ENCODE measurements around the gene BDKRB1.

BDKRB1 gene

GRCh38 chr14:96284008-96284407 is 28.0 kb downstream of the BDKRB1 start:
- DNase-seq: no peak

GRCh38 chr14:96284430-96284829 is 28.4 kb downstream of the BDKRB1 start:
- no peak for DNase-seq

DNA sequence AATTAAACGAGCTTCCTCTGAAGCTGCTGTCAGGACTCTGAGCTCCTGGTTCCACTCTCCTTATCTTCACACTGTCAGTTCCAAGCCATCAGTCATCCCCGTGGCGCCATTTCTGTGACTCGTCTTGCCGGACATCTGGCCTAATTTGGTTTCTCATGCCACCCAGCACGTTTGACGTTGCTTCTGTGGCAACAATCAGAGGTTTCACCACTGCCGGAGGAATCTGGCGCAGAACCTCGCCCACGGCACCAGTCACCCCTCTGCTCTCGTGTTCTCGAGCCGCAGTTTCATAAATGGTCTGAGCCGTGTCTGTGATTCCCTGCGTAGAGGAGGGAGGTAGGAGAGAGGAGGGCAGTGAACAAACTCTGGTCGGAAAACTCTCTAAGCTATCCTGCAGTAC is 29.7 kb downstream of the BDKRB1 start:
- no peak for DNase-seq

DNA sequence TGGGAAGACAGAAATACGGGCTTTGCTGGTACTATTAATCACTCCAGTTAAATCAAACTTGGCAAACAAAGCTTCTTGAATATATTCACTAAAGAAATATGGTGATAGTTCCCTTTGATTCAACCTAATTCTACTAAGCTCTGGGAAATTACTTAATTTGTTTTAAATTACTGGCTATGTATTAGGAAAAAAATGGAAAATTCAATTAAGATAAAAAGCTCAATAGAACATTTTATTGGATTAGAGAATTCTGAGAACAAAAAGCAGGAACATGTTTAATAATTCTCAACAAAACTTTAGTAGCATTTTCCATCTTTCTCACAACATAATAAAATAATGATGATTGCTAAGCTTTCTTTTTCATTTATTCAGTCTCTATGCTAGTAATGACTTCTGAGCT is 30.2 kb downstream of the BDKRB1 start:
- no peak for DNase-seq

DNA sequence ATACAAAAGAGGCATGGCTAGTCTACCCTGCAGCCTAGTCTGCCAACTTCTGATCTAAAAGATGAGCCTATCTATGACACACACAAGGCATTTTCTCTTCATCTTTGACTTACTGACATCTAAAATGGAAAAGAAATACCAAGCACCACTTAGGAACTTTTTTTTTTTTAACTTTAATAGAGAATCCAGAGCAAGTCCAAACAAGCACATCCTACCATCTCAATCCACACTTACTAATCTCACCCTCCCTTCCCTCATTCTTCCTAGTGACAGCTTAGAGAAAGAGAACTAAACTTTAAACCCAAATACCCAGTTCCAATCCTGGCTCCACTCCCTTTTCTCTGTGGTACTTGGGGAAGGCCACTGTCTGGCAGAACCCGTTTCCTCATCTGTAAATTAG is 31.8 kb downstream of the BDKRB1 start:
- no peak for DNase-seq

DNA sequence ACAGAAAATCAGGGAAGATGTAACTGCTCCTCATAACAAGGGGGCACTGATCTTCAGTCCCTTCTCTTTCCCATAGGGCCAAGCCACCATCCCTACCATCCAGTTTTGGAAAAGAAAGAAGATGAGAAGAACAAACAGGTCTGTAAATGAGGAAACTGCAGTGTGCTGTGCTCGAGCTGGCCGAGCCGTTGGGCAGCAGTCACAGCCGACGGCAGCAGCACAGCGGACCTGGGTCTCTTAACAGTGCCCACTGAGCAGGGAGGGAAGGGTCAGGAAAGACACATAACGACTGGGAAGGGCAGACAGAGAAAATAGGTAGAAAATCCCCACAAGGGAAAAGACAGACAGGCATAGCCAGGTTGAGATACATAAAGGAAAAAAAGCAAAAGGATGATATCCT is 38.2 kb downstream of the BDKRB1 start:
- DNase-seq: no peak

DNA sequence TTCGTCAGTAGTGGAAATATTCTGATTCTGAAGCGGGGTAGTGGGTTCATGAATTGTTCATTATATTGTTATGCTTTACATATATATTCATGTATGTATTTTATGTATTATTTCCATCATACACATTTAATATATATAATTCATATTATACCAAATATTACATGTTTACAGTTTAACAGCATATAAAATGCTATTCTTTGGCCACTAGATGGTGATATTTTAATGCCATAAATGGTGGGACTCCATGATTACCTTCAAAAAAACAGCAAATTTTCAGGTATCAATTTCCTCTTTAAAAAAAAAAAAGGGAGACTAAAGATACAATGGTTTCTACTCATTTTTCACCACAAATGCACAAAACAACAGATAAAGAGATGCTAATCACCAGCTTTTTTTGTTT is 41.0 kb downstream of the BDKRB1 start:
- DNase-seq: no peak

GRCh38 chr14:96297997-96298515 is 42.0 kb downstream of the BDKRB1 start:
- no peak for DNase-seq

DNA sequence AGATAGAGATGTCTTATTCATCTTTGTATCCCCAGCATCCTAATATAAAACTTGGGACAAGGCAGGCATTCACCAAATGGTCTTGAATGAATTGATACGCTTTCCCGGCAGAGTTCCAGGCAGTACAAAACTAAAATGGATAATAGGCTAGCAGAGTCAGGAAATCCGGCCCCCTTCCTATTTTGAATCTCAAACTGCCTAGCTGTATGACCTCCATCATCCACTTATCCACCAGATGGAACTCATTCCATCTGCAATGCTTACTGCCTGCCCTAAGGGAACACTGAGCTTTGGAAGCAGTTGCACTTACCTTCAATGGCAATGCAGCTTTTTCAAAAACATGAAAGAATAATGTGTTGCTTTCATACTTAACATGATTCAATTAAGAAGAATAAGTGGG is 43.4 kb downstream of the BDKRB1 start:
- DNase-seq: no peak

DNA sequence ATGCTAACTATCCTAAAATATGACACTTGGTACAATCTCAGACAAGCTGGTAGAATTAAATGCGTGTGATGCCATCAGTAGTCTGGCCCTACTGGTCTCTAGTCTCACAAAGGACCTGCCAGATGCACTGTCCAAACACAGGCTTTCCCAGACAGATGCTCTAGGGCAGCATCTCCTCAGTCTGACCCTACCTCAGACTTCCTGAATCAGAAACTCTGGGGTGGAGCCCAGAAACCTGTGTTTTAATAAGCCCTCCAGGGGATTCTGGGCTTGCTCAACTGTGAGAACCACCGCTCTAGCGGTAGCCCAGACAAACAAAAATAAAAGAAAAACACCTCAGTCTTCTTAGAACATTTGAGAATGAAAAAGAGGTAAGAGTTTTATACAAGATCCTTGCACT is 48.0 kb downstream of the BDKRB1 start:
- no peak for DNase-seq

DNA sequence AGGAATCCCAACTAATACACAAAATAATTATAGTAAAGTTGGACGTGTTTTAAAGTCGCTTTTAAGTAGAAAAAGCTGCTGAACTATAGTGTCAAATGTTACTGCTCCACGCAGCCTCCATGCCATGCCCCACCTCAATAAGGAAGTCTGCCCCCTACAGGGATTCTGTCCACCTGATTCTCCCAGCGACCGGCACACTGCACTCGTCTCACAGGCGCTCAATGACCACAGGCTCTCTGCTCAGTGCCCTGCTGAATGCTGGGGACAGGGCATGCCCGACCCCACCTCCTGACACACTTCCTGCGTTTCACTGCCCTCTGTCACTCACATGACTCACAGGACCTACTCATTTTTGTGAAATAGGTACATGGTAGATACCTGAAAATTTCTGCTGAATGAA is 48.9 kb downstream of the BDKRB1 start:
- DNase-seq: no peak

- no peak for DNase-seq
These were observed 51.4 kb downstream of the BDKRB1 start for GRCh38 chr14:96307434-96307833.

DNA sequence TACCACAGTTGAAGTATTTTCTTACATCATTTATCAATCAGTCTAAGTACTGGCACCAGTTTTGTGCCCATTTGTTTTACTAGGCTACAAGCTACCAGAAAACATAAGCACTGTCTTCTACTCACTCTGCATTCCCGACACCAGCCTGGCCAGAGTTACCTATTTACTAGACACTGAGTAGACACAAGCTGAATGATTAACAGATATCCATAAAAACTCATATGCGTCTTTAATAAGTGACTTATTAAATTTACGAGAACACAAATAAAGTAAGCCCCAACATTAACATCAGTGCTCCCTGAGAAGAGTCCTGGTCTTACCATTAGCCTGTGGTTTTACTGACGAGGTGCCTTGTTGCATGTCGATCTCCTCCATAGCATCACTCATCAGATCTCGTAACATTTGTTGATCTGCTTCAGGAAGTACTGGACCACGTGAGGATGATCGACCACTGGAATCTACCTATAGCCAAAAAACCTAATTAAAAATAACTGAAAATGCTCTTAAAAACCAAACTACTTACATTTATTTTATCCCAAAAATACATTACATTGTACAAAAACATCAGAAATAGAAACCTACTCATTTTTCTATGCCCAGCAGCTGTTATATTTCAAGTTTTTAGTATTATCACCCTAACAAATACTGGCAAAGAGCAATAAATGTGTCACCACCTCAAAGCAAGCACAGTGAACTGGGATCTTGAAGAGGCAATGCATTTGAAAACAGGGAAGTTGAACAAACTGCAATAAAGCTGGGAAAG is 53.3 kb downstream of the BDKRB1 start:
- DNase-seq: no peak

DNA sequence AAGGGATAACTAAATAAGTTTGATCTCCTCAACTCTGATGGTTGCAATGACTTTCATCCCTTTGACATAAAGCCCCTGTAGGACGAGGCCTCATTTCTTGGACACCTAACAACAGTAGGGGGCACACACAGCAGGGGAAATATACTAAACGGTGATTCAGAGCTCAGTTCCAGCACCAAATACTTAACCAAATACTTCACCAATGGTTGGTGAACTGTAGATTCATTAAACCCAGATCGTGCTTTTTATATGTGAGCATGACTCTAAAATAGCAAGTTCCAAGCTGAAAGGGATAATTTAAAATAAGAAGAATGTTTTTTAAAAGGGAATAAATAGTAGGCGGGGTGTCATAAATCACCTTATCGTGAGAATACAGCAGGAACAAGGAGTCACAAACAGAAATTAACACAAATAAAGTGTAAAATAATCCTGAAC is 53.9 kb downstream of the BDKRB1 start:
- DNase-seq: no peak

DNA sequence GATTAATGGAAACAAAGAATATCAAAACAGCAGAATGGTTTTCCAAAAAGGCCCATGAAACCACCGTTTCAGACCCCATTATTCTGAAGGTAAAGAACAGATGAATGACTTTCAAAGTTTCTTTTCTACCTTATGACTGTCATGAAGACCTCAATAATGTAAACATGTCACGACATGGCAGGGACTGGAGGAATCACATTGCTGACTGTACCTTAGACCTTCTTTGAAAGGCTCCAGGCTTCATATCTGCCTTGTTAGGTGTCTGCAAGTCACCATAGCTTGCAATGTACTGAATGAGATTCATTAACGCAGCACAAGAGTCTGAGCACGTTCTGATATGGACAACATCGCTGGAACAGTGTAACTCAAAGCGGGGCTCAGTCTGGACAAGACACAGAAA is 54.9 kb downstream of the BDKRB1 start:
- no peak for DNase-seq

Measured in effector CD4-positive, alpha-beta T cell (primary cell).